Measurements from ENCODE around the gene VRK2. TPM values are rescaled to one million over a fixed set of nuclear protein-coding genes. Genes with fewer than 3 reads are reported as not detected.
"Not testable (repeated sequence)": the region's sequence is repeated elsewhere in the genome, so short reads cannot be mapped to it uniquely, and the experiment has no call there.

Gene VRK2
- total RNA-seq, 2 experiments from 2014 or later: 24.8 to 25.7 TPM

DNA sequence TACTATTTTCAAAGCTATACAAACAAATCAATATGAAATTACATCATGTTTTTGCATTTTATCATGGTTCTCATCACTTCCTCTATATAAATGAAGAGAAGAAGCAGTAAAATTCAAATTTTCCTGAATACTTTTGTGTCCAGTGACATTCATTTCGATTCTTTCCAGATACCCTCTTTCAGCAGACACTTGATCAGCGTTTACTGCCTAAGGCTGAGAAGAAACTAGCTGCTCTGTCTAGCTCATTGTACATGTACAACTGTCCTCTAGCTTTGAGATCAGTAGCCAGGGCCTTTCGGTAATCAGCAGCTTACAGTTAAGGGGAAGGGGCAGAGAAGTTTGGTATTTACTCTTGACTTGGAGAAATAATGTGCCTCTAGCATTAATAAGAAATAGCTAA lies 4.8 kb downstream of the VRK2 start:
- ChIA-PET CTCF (interaction anchor here (0.6 kb wide), 1 partner anchor 139 kb away, joined by 3 read pairs; no protein-coding TSS in a partner anchor), POLR2A (no interaction called here)

DNA sequence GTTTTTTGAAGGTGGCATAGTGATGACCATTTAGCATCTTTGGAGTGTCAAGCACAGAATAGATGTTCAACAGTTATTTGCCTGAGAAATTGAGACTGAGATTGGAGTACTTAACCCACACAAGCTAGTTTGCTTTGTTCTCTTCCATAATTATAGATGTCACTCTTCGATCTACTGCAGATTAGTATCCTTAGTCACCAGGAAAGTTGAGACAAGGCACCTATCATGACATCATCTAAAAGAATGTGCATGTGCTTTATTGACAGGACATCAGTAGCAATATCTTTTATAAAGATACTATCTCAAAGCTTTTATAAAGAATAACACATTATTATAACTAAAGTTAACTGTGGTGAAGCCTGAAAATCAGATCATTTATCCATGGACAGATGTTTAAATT lies 6.4 kb downstream of the VRK2 start:
- POLR2A ChIA-PET: no interaction called here
- CTCF ChIA-PET: no interaction called here

DNA sequence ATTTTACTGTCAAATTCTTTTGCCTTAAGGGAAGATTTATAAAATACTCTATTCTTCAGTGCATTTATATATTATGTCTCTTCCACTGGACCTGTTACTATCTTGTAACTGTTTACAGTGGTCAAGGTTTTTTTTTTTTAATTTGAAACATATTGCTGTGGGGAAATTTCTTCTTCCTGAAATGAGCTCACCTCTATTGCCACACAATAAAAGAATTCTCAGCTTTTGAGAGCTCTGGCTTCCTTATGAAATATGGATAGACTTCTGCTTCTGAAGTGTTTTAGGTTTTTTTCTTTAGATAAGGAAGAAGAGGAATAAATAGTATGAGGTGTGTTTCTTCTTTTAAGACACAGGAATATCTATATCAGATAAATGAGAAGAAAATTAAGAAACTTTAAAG lies 7.7 kb downstream of the VRK2 start:
- ChIA-PET POLR2A (no interaction called here), CTCF (no interaction called here)

DNA sequence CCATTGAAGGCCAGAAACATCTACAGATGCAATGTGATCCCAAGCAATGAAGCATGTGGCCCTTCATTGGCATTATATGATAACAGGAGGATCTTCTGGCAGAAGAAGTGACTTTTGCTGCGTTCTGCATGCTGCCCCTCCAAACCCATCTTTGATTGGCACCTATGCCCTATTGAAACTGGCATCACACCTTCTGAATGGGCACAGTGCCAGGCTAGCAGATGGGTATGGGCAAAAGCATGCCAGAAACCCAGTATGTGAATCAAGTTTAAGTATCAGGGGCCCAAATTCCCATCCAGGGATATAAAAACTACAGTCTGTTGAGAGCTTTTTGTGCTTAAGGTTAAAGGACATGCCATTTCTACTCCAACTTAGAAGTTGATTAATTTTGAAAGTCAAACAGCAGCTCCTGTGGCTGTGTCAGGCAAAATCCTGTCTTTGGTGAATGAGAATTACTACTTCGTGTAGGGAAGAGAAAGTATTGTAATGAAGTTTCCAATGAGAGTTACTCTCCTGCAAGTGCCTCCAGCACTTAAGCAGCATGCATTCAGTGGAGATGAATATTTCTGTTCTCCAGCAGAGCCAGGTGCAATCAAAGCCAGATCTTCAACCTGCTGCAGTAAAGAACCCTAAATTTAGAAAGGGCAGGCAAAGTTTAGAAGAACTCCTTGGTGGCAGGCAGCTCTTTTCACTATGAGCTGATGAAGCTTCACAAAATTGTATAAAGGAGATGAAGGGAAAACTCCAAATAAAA lies 8.6 kb downstream of the VRK2 start:
- ChIA-PET POLR2A (no interaction called here), CTCF (interaction anchor here (0.5 kb wide), 1 partner anchor 218 kb away, joined by 3 read pairs; no protein-coding TSS in a partner anchor)

DNA sequence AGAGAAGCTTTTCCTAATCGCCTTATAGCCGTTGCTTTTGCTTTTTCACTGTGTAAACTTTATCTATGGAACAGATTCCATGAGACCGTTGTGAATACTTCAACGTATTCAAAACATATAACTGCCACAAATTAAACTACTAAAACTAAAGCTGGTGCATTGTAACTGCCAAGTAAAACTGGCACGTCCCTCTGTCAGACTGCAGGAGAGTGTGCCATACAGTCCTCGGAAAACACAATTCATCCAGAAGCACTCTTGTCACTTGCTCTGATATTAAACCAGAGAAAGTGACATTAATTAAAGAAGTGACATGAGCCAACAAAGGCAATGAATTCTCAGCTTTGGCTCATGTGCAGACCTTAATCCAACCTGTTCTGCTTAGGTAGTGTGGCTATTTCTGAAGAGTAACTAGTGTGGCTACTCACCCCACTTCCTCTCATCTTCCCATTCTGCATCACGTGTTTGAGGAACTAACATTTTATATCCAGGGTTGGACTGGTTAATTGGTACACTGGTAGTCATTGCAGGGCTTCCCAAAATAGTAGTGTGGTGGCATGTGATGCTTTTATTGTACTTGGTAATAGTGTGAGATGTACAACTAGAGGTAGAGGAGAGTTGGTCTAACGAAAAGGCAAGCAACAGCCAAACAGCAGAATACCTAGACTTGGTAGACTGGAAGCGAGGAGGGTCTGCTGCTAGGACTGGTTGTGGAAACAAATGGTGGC lies 9.7 kb downstream of the VRK2 start:
- ChIA-PET POLR2A (no interaction called here), CTCF (interaction anchor here (0.5 kb wide), 1 partner anchor 219 kb away, joined by 3 read pairs; no protein-coding TSS in a partner anchor)

DNA sequence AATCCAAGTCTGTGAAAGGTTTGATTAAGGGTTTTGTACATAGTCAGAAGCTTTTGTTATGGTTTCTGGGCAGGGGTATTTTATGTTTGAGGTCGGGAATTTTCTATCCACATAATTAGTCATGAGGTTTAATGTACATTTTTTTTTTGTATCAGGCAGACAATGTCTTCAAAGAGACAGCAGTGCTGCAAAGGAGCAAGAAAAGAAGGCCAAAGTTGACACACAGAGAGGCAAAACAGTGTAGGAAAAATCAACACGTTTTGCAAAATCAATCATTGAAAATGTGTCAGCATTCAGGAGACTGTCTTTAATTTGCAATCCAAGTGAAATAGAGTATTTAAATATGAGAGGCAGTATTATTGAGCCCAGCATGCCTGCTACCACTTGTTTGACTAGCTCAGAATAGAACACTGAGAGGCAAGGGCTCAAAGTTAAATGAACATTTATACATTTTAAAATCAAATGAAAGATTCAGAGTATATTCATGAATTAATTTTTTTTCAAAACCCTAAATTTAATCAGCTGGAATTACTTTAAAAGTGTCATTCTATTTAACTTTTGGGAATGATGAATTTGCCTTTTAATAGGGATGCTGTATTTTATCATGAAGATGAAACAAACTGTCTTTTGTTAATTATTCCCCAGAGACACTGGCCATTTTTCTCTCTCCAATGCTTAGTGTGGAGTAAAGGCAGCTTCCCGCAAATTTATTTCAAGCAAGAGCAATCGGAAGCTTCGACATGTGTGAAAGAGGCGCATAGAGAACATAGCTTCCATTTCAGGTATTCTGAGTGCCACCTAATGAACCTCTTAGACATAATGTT lies 11.3 kb downstream of the VRK2 start:
- POLR2A ChIA-PET: no interaction called here
- CTCF ChIA-PET: no interaction called here

DNA sequence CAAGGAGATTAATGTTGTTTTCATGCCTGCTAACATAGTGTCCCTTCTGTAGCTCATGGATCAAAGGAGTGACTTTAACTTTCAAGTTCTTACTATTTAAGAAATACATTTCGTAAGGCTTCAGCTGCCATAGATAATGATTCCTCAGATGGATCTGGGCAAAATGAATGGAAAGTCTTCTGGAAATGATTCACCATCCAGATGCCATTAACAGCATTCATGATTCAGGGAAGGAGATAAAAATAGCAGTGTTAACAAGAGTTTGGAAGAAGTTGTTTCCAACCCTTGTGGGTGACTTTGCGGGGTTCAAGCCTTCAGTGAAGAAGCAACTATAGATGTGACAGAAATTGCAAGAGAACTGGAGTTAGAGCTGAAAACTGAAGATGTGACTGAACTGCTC lies 17.0 kb downstream of the VRK2 start:
- POLR2A ChIA-PET: no interaction called here
- CTCF ChIA-PET: no interaction called here

DNA sequence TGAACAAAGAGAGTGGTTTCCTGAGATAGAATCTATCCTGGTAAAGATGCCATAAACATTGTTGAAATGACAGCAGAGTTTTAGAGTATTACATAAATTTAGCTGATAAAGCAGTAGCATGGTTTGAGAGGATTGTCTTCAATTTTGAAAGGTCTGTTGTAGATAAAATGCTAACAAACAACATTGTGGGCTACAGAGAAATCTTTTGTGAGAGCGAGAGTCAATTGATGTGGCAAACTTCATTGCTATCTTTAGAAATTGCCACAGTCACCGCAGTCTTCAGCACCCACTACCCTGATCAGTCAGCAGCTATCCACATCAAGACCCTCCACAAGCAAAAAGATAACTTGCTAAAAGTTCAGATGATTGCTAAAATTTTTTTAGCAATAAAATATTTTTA lies 17.5 kb downstream of the VRK2 start:
- CTCF ChIA-PET: no interaction called here
- POLR2A ChIA-PET: no interaction called here

DNA sequence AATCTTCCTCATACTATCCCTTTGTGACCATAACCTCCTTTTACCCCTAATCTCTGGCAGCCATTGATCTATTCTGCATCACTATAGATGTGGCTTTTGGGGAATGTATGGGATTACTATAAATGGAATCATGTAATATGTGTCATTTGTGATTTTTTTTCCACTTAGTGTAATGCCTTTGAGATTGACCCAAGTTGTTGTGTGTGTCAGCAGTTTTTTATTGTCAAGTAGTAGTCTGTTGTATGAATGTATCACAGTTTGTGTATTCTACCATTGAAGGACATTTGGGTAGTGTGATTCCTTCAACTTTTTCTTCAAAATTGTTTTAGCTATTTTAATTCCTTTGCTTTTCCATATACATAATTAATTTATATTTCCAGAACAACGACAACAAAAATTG lies 18.6 kb downstream of the VRK2 start:
- POLR2A ChIA-PET: no interaction called here
- CTCF ChIA-PET: no interaction called here

DNA sequence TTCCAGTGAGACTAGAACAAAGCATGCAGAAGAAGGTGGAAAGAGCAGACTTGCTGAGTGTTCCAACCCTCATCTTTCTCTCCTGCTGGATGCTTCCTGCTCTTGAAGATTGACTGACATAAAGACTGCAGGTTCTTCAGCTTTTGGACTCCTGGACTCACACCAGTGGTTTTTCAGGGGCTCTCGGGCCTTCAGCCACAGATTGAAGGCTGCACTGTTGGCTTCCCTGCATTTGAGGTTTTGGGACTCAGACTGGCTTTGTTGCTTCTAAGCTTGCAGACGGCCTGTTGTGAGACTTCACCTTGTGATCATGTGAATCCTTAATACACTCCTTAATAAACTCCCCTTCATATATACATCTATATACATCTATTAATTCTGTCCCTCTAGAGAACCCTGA lies 20.4 kb downstream of the VRK2 start:
- POLR2A ChIA-PET: no interaction called here
- CTCF ChIA-PET: no interaction called here

DNA sequence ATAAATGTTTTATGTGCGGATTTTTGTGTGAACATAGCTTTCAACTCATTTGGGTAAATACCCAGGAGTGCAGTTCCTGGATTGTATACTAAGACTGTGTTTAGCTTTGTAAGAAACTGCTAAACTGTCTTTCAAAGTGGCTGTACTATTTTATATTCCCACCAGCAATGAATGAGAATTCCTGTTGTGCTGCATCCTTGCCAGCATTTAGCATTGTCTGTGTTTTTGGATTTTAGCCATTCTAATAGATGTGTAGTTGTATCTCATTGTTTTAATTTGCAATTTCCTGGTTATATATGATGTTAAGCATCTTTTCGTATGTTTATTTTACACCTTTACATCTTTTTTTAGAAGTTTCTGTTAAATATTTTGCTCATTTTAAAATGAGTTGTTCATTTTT lies 24.2 kb downstream of the VRK2 start:
- CTCF ChIA-PET: no interaction called here
- POLR2A ChIA-PET: no interaction called here

DNA sequence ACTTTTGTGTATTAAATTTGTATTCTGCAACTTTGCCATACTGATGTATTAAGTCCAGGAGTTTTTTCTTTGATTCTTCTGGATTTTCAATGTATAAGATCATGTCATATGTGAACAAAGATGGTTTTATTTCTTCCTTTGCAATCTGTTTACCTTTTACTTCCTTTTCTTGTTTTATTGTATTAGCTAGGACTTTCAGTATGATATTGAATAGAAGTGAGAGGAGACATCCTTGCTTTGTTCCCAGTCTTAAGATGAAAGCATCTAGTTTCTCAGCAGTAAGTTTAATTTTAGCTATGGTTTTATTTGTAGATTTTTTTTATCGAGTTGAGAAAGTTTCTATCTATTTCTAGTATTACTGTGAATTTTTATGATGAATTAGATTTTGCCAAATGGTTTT lies 25.5 kb downstream of the VRK2 start:
- ChIA-PET CTCF (no interaction called here), POLR2A (no interaction called here)

DNA sequence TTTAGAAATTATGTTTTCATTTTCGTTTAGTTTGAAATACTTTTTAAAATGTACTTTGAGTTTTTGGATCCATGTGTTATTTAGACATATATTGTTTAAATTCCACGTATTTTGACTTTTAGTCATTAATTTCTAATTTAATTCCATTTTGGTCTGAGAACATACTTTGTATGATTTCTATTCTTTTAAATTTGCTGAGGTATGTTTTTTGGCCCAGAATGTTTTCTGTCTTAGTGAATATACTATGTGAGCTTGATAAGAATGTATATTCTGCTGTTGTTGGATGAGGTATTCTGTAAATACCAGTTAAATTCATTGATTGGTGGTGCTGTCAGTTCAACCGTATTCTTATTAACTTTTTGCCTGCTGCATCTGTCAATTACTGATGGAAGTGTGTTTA lies 26.4 kb downstream of the VRK2 start:
- ChIA-PET CTCF (no interaction called here), POLR2A (no interaction called here)

DNA sequence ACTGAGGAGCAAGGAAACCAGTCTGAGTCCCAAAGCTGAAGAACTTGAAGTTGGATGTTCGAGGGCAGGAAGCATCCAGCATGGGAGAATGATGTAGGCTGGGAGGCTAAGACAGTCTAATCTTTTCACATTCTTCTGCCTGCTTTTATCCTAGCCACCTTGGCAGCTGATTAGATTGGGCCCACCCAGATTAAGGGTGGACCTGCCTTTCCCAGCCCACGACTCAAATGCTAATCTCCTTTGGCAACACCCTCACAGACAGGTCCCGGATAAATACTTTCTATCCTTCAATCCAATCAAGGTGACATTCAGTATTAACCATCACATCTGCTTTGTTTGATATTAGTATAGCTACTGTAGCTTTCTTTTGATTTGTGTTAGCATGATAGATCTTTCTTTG lies 27.1 kb downstream of the VRK2 start:
- ChIA-PET POLR2A (no interaction called here), CTCF (no interaction called here)

DNA sequence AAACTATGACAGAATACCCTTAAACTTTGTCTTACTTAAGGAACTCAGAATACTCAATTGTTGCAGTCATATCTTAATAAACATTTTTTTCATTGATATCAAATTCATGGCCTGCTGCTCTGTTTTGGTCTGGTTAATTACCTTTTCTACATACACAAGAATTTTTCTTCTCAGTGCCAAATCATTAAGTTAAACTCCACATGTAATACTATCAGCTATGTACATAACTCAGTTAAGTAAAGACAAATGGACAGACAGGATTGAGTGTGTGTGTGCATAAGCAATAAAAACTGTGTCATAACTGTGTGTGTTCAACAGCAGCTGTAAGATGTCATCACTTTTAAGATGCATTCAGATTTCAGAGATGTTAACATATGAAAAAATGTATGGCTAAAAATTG lies 34.4 kb downstream of the VRK2 start:
- ChIA-PET CTCF (no interaction called here), POLR2A (no interaction called here)

DNA sequence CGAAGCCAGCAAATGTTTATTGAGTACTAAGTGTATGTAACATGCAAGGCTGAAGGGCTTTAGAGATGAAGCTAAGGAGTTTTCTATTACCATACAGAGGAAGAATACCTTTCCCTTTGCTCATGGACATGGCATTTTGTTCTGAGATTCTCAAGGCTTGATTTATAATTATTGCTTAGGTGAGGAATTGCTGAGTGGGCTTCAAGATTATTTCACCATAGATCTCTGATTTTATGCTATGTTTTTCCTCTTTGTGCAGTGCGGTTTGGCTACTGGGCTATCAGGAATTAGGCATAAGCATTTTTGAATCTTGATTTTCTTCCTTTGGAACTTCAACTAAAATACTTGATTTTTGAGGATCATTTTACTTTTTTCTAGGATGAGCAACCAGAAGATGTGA lies 42.5 kb downstream of the VRK2 start:
- POLR2A ChIA-PET: no interaction called here

DNA sequence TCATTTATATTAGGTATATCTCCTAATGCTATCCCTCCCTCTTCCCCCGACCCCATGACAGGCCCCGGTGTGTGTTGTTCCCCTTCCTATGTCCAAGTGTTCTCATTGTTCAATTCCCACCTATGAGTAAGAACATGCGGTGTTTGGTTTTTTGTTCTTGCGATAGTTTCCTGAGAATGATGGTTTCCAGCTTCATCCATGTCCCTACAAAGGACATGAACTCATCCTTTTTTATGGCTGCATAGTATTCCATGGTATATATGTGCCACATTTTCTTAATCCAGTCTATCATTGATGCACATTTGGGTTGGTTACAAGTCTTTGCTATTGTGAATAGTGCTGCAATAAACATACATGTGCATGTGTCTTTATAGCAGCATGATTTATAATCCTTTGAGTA lies 46.2 kb downstream of the VRK2 start:
- POLR2A ChIA-PET, CTCF ChIA-PET: not testable (repeated sequence)

More for the DNA sequence above, 42.5 kb downstream of the VRK2 start:
- CTCF ChIA-PET: no interaction called here

DNA sequence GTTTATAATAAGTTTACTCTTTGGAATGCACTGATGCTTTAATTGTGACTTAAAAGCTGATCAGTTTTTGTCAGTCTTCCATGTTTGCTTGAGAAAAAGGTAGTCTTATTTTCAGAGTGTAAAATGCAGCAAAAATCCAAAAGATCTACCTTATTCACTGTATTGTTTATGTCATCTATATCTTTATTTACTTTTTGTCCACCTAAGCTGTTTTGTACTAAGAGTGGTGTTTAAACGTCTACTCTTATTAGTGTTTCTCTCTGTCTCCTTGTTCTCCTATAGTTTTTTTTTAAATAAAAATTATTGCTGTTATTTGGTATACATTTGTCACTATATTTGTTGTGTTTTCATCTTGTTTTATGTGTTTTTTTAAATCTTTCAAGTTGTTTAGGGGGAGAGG lies 50.4 kb downstream of the VRK2 start:
- CTCF ChIA-PET: no interaction called here
- POLR2A ChIA-PET: no interaction called here

DNA sequence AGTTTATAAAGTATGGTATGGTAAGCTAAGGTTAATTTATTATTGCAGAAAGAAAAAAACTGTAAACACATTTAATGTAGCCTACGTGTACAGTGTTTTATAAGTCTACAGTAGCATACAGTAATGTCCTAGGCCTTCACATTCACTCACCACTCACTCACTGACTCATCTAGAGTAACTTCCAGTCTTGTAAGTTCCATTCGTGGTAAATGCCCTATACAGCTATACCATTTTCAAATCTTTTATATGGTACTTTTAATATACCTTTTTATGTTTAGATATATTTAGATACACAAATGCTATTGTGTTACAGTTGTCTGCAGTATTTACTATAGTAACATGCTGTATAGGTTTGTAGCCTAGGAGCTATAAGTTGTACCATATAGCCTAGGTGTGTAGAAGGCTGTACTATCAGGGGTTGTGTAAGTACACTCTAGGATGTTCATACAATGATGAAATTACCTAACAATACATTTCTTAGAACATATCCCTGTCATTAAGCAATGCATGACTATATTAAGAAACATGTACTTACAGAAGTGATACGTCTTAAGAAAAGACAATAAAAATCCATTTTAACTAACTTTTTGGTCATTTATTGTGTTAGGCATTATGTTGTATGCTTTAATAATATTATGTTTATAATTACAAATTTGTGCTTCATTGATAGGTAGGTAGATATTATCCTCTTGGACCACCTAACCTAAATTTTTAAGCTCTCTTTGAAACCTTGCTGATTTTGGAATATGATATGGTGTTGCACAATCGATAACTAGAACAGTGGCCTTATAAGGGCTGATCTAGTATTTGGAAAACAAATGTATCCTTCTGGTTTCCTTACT lies 51.9 kb downstream of the VRK2 start:
- ChIA-PET POLR2A (no interaction called here), CTCF (no interaction called here)

DNA sequence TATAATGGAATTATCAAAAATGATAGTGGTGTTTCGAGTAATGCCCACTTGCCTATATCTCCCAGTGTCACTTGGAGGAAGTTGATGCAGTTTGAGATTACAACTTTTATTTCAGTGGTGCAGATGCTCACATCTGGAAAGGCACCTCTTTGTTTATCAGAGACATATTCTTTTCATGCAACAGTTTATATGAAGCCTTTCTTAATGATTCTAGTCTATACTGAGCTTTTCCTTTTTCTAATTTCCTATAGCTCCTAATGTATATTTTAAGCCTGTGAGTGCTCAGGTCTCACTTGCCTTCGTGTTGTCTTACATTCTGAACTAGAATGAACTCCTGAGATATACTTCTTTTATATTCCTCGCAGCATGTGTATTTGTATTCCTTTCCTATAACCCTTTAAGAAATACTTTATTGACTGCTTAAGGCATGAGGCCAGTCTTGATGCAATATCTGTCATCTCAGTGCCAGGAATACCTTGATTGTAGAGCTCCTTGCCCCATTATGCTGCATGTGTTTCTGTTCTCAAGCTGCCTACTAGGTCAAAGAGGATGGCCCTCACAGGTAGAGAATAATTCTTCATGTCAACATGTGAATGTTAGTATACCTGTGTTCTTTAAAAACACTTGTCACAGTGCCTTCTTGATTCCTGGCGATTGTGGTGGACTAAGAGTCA lies 52.6 kb downstream of the VRK2 start:
- POLR2A ChIA-PET: no interaction called here
- CTCF ChIA-PET: no interaction called here
